SK-N-SH (cell line): Measurements from ENCODE around the gene ACAD11.

ENCODE experiments used
- CTCF ChIP-seq: fragments of 200-600 bp; sonication (generic); IDR thresholded peaks from 2 replicates; pipeline ENCODE4 v1.6.1; 2017; ENCODE audit warnings: antibody characterized with exemption, mild to moderate bottlenecking, moderate library complexity
- TEAD4 ChIP-seq: IDR thresholded peaks from 2 replicates; pipeline ENCODE4 v1.4.0; 2012; ENCODE audit warnings: mild to moderate bottlenecking, borderline replicate concordance; ENCODE audit not compliant: insufficient read depth
- USF1 ChIP-seq: IDR thresholded peaks from 2 replicates; pipeline ENCODE4 v1.4.0; 2012; ENCODE audit warnings: low read depth, borderline replicate concordance

GRCh38 chr3:132539681-132540080, 119.9 kb downstream of the ACAD11 start:
- TF ChIP-seq TEAD4 (no peak), CTCF (no peak), USF1 (no peak)
